ENCODE measurements around the gene AHCTF1. TPM values are rescaled to one million over a fixed set of nuclear protein-coding genes. Genes with fewer than 3 reads are reported as not detected.
A peak's percentile ranks its signal among the peaks of the same experiment; 100 is the strongest.

The AHCTF1 gene
- total and polyA plus RNA-seq, 2 of the 8 experiments (the other 6 are each of a cell fraction or from before 2014, with no cell fraction given) = 7.9 to 44.5 TPM

- TF ChIP-seq RAD21 (IDR thresholded peaks at IDR 0.05 in 1 of 2, conservative IDR thresholded peaks at IDR 0.05 in 1 of 2; ENCODE audit: low read depth in 2 of 2, low read length in 2 of 2) (no peak), TAF1 (IDR thresholded peaks at IDR 0.05; ENCODE audit: low read depth, low read length) (peak; percentile 93), SIRT6 (IDR thresholded peaks at IDR 0.05; ENCODE audit: low read length) (no peak), JUN (IDR thresholded peaks at IDR 0.05; ENCODE audit: low read depth, low read length) (no peak), BACH1 (IDR thresholded peaks at IDR 0.05; ENCODE audit: low read length) (no peak), CREB1 (IDR thresholded peaks at IDR 0.05) (peak; percentile 74), CTCF (IDR thresholded peaks at IDR 0.05; ENCODE audit: control extremely low read depth in 1 of 3, insufficient read depth in 1 of 3, low read depth in 1 of 3, low read length in 3 of 3) (peak in 1 of 3 experiments; percentile 0; a peak in 1 of 4 replicates), CBX8 (IDR thresholded peaks at IDR 0.05; ENCODE audit: borderline replicate concordance, low read depth, low read length) (no peak), CHD2 (IDR thresholded peaks at IDR 0.05; ENCODE audit: low read length) (peak; percentile 96), SIN3A (conservative IDR thresholded peaks at IDR 0.05 in 1 of 2, IDR thresholded peaks at IDR 0.05 in 1 of 2; ENCODE audit: low read depth in 1 of 2, low read length in 2 of 2) (peak in 1 of 2 experiments; percentile 83; a peak in 2 of 4 replicates), HDAC2 (IDR thresholded peaks at IDR 0.05; ENCODE audit: borderline replicate concordance in 1 of 2, low read depth in 2 of 2, low read length in 2 of 2) (no peak), HDAC6 (IDR thresholded peaks at IDR 0.05; ENCODE audit: low read depth, low read length) (no peak), SIX5 (IDR thresholded peaks at IDR 0.05; ENCODE audit: low read depth, low read length) (peak; percentile 96), BRCA1 (IDR thresholded peaks at IDR 0.05; ENCODE audit: low read depth, low read length) (peak; percentile 84), POU5F1 (IDR thresholded peaks at IDR 0.05; ENCODE audit: low read depth, low read length) (no peak), NRF1 (IDR thresholded peaks at IDR 0.05; ENCODE audit: low read depth, low read length) (peak; percentile 40), RXRA (IDR thresholded peaks at IDR 0.05; ENCODE audit: insufficient read depth, low read depth, low read length) (no peak), SP4 (IDR thresholded peaks at IDR 0.05; ENCODE audit: low read length) (no peak)
These were observed at the start of gene AHCTF1 (continued) for GRCh38 chr1:246931549-246932365.
